Measurements from ENCODE around the gene GSTM2.
"Not testable (repeated sequence)": the region's sequence is repeated elsewhere in the genome, so short reads cannot be mapped to it uniquely, and the experiment has no call there.

The GSTM2 gene

DNA sequence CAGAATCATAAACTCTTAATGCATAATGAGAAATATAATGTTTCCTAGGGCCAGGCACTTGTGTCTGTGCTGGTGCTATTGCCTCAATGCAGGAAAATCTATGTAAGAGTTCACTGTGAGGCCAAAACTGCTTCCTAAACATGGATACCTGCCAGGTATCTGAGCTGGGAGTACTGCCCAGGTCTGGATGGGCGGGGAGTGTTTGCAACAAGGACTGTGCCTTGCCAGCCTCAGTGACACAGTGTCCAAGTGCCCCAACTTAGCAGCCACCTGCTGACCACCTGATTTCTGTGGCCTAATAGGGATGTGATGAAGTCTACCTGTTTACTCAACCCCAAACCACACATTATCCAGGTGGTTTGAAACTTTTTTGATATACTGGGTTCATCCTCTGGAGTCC is 17.5 kb downstream of the GSTM2 start:
- not testable (repeated sequence) for DNase-seq

- DNase-seq = not testable (repeated sequence)
Measured at GRCh38 chr1:109685890-109686289, 18.0 kb downstream of the GSTM2 start.

GRCh38 chr1:109687109-109687508 is 19.3 kb downstream of the GSTM2 start:
- not testable (repeated sequence) for DNase-seq

DNA sequence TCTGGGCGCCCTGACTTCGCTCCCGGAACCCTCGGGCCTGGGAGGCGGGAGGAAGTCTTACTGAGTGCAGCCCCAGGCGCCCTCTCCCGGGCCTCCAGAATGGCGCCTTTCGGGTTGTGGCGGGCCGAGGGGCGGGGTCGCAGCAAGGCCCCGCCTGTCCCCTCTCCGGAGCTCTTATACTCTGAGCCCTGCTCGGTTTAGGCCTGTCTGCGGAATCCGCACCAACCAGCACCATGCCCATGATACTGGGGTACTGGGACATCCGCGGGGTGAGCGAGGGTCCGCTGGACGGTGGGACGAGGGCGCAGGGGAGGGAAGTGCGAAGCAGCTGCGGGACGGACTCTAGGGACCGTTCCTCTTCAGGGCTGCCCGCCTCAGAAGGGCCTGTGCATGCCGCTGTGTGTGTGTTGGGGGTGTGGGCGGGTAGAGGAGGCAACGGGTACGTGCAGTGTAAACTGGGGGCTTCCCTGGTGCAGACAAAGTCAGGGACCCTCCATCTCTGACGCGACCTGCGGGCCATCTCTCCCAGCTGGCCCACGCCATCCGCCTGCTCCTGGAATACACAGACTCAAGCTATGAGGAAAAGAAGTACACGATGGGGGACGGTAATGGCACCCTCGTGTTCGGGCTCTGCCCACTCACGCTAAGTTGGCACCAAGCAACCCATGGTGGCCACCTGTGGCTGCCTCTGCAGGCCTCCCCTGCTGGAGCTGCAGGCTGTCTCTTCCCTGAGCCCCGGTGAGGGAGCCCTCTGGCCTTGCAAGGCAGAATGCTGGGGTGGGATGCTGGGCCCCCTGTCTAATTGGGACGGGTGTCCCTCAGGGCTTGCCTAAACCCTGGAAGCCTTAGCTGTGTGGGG is 20.0 kb downstream of the GSTM2 start, which contains the start of gene GSTM1:
GSTM1 (plus strand) TSS at position 177 of the 859 bp plus-strand sequence; CDS start at position 234, 57 bp downstream.
- no peak for DNase-seq

DNA sequence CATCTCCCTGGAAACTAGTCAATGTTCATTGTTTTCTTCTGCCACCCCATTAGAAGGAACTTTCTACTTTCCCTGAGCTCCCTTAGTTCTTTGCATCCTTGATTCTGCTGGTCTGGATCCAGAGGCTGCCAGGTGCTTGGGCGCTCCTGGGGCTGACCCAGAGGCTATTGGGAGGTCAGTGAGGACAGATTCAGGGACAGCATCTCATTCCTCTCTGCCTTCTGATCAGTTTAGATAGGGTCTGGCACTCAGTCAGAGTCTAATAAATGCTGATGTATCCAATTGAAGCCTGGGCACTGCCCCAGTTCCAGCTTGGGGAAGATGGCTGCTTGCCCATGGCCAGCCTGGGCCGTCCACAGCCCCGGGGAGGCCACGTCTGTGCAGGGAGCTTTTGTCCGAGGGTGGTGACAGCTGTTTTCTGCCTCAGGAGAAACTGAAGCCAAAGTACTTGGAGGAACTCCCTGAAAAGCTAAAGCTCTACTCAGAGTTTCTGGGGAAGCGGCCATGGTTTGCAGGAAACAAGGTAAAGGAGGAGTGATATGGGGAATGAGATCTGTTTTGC is 22.1 kb downstream of the GSTM2 start:
- no peak for DNase-seq

DNA sequence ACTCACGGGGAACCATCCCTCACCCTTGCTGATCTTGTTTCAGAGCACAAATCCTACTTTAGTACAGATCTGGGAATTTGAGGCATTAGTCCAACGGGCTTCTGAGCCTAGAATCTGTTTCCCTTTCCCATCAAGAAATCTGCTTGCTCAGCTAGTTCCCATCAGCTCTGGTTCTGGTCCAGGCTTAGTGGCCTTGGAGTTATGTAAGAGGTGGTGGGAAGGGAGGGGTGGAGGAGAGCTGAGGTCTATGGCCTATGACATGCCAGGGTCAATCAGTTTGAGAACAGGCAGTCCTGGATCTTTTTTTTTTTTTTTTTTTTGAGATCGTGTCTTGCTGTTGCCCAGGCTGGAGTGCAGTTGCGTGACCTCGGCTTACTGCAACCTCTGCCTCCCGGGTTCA is 23.9 kb downstream of the GSTM2 start:
- no peak for DNase-seq

DNA sequence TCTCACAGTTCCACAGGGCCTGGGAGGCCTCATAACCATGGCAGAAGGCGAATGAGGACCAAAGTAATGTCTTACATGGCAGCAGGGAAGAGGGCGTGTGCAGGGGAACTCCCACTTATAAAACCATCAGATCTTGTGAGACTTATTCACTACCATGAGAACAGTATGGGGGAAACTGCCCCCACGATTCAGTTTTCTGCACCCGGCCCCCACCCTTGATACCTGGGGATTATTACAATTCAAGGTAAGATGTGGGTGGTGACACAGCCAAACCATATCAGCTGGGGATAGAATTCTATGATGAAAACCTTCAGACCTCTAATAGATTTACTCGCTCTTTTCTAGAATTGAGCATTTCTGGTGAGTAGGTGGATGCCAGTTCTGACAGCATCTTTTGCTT is 26.5 kb downstream of the GSTM2 start:
- DNase-seq = not testable (repeated sequence)

- DNase-seq = not testable (repeated sequence)
Measured at GRCh38 chr1:109695138-109695537, 27.3 kb downstream of the GSTM2 start.

- no peak for DNase-seq
Measured at GRCh38 chr1:109697066-109697465, 29.2 kb downstream of the GSTM2 start.

- DNase-seq = not testable (repeated sequence)
Measured at GRCh38 chr1:109697861-109698260, 30.0 kb downstream of the GSTM2 start.

DNA sequence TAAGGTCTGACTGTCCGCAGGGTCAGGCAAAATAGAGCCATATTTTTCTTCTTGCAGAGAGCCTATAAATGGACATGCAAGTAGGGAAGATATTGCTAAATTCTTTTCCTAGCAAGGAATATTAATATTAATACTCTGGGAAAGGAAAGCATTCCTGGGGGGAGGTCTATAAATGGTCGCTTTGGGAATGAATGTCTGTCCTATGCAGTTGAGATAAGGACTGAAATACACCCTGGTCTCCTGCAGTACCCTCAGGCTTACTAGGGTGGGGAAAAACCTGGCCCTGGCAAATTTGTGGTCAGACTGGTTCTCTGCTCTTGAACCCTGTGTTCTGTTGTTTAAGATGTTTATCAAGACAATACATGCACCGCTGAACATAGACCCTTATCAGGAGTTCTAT is 35.1 kb downstream of the GSTM2 start:
- DNase-seq = not testable (repeated sequence)

DNA sequence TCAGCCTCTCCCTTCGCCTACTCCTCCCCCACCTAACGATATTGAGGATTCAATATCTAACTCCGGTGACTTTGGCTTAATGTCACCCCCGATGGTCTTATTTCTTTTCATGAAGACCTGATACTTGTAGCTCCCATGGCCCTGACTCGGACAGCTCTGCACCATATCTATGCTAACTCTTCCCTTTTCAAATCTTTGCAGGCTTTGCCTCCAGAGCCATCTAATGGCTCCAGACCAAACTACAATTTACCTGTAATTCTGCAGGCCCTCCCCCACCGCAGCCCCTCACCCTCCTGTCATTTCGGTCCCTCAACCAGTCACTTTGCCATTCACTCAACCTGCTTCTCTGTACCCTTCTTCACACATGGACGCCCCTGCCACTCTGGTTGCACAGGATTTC is 36.3 kb downstream of the GSTM2 start:
- no peak for DNase-seq

DNA sequence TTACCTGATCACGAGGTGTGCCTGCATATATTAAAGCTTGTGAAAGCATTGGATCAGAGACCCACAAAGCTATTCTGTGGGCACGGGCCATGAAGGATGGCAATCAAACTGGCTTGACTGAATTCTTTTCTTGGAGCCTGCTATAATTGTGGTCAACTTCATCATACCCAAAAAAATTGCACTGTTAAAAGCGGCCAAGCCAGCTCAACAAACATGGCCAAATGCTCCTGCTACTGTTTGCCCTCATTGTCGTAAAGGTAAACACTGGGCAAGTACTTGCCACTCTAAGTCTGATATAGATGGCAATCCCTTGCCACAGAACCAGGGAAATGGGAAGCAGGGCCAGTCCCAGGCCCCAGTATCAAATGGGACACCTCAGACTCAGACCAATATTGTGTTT is 37.6 kb downstream of the GSTM2 start:
- DNase-seq = no peak

- DNase-seq = not testable (repeated sequence)
Measured at GRCh38 chr1:109708949-109709348, 41.1 kb downstream of the GSTM2 start.

GRCh38 chr1:109709822-109710221 is 42.0 kb downstream of the GSTM2 start:
- DNase-seq = not testable (repeated sequence)

- DNase-seq = not testable (repeated sequence)
Measured at GRCh38 chr1:109711593-109712320, 43.9 kb downstream of the GSTM2 start, which contains the start of gene GSTM5. GSTM5 (plus strand) TSS chr1:109712251; CDS start chr1:109712313, 62 bp downstream.

DNA sequence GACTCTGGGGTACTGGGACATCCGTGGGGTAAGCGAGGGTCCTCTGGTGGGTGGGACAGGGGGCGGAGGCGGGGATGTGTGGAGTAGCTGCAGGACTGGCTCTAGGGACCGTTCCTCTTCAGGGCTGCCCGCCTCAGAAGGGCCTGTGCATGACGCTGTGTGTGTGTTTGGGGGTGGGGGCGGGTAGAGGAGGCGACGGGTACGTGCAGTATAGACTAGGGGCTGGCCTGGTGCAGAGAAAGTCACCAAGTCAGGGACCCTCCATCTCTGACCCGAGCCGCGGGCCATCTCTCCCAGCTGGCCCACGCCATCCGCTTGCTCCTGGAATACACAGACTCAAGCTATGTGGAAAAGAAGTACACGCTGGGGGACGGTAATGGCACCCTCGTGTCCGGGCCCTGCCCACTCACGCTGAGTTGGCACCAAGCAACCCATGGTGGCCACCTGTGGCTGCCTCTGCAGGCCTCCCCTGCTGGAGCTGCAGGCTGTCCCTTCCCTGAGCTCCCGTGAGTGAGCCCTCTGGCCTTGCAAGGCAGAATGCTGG is 44.5 kb downstream of the GSTM2 start:
- DNase-seq = no peak

GRCh38 chr1:109713636-109714035 is 45.8 kb downstream of the GSTM2 start:
- DNase-seq = no peak

GRCh38 chr1:109714661-109715372 is 47.0 kb downstream of the GSTM2 start:
- no peak for DNase-seq

GRCh38 chr1:109716121-109716520 is 48.3 kb downstream of the GSTM2 start:
- DNase-seq = no peak

- DNase-seq = no peak
Measured at GRCh38 chr1:109716570-109717090, 48.8 kb downstream of the GSTM2 start.

DNA sequence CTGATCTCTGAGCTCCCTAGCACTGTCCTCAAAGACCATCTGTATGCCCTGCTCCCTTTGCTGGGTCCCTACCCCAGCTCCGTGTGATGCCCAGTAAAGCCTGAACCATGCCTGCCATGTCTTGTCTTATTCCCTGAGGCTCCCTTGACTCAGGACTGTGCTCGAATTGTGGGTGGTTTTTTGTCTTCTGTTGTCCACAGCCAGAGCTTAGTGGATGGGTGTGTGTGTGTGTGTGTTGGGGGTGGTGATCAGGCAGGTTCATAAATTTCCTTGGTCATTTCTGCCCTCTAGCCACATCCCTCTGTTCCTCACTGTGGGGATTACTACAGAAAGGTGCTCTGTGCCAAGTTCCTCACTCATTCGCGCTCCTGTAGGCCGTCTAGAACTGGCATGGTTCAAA is 49.9 kb downstream of the GSTM2 start:
- no peak for DNase-seq
